ENCODE results near the gene OR4D11. TPM values are rescaled to one million over a fixed set of nuclear protein-coding genes. Genes with fewer than 3 reads are reported as not detected.

The OR4D11 gene
- total and polyA plus RNA-seq, 9 of the 15 experiments (the other 6 are each of a cell fraction or from before 2014, with no cell fraction given), result not detected

DNA sequence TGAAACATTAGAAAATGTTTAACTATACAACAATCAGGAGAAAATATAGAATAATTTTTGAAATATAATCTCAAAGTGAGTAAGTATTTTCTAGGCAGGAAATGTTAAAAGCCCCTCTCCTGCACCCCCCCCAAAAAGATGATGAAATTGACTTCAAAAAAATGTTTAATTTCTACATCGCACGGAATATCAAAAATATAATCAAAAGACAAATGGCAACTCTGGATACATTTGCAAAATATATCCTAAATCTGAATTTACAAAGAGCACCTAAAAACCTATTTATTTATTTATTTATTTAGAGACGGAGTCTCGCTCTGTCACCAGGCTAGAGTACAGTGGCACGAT is 44.9 kb downstream of the OR4D11 start (continued):
- TF ChIP-seq ZNF175 (CRISPR knock-in tag; IDR thresholded peaks at IDR 0.05; ENCODE audit: low read depth), result no peak
- TF ChIP-seq SREBF2 (CRISPR knock-in tag; IDR thresholded peaks at IDR 0.05), result no peak
- no peak for TF ChIP-seq XRCC5 (IDR thresholded peaks at IDR 0.05; ENCODE audit: low read depth, low read length)
- TF ChIP-seq ZNF76 (CRISPR knock-in tag; IDR thresholded peaks at IDR 0.05; ENCODE audit: borderline replicate concordance), result 0 out of 2 replicates have a peak, but pooled peaks have one; percentile 69
- TF ChIP-seq ZC3H11A (IDR thresholded peaks at IDR 0.05; ENCODE audit: low read depth, low read length), result no peak
- TF ChIP-seq RFX5 (IDR thresholded peaks at IDR 0.05; ENCODE audit: low read depth, low read length), result no peak
- TF ChIP-seq TCF7 (IDR thresholded peaks at IDR 0.05; ENCODE audit: borderline replicate concordance), result no peak
- TF ChIP-seq, protein P1, sequence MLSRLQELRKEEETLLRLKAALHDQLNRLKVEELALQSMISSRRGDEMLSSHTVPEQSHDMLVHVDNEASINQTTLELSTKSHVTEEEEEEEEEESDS (CRISPR knock-in tag; IDR thresholded peaks at IDR 0.05), result no peak
- 0 out of 2 replicates have a peak, but pooled peaks have one; percentile 11 for TF ChIP-seq ZNF583 (CRISPR knock-in tag; IDR thresholded peaks at IDR 0.05)
- no peak for TF ChIP-seq JUND (IDR thresholded peaks at IDR 0.05; ENCODE audit: borderline replicate concordance, low read depth, low read length)
- TF ChIP-seq JUND (tag; IDR thresholded peaks at IDR 0.05; ENCODE audit: borderline replicate concordance, low read depth, low read length), result no peak
- TF ChIP-seq, protein P2, sequence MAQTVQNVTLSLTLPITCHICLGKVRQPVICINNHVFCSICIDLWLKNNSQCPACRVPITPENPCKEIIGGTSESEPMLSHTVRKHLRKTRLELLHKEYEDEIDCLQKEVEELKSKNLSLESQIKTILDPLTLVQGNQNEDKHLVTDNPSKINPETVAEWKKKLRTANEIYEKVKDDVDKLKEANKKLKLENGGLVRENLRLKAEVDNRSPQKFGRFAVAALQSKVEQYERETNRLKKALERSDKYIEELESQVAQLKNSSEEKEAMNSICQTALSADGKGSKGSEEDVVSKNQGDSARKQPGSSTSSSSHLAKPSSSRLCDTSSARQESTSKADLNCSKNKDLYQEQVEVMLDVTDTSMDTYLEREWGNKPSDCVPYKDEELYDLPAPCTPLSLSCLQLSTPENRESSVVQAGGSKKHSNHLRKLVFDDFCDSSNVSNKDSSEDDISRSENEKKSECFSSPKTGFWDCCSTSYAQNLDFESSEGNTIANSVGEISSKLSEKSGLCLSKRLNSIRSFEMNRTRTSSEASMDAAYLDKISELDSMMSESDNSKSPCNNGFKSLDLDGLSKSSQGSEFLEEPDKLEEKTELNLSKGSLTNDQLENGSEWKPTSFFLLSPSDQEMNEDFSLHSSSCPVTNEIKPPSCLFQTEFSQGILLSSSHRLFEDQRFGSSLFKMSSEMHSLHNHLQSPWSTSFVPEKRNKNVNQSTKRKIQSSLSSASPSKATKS (CRISPR knock-in tag; IDR thresholded peaks at IDR 0.05), result no peak
- TF ChIP-seq ZNF263 (CRISPR knock-in tag; IDR thresholded peaks at IDR 0.05; ENCODE audit: borderline replicate concordance), result no peak
- TF ChIP-seq, protein P3, sequence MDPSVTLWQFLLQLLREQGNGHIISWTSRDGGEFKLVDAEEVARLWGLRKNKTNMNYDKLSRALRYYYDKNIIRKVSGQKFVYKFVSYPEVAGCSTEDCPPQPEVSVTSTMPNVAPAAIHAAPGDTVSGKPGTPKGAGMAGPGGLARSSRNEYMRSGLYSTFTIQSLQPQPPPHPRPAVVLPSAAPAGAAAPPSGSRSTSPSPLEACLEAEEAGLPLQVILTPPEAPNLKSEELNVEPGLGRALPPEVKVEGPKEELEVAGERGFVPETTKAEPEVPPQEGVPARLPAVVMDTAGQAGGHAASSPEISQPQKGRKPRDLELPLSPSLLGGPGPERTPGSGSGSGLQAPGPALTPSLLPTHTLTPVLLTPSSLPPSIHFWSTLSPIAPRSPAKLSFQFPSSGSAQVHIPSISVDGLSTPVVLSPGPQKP (CRISPR knock-in tag; IDR thresholded peaks at IDR 0.05), result no peak
- TF ChIP-seq, protein P4, sequence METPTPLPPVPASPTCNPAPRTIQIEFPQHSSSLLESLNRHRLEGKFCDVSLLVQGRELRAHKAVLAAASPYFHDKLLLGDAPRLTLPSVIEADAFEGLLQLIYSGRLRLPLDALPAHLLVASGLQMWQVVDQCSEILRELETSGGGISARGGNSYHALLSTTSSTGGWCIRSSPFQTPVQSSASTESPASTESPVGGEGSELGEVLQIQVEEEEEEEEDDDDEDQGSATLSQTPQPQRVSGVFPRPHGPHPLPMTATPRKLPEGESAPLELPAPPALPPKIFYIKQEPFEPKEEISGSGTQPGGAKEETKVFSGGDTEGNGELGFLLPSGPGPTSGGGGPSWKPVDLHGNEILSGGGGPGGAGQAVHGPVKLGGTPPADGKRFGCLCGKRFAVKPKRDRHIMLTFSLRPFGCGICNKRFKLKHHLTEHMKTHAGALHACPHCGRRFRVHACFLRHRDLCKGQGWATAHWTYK (CRISPR knock-in tag; IDR thresholded peaks at IDR 0.05), result 0 out of 2 replicates have a peak, but pooled peaks have one; percentile 2
- TF ChIP-seq PTTG1 (tag; IDR thresholded peaks at IDR 0.05; ENCODE audit: low read depth), result peak; percentile 45; the same call in 1 of the 2 replicates
- no peak; the same call in 1 of the 2 replicates for TF ChIP-seq SMAD4 (CRISPR knock-in tag; conservative IDR thresholded peaks at IDR 0.05)
- no peak for TF ChIP-seq GTF2A2 (tag; IDR thresholded peaks at IDR 0.05)
- no peak for TF ChIP-seq KAT8 (IDR thresholded peaks at IDR 0.05; ENCODE audit: low read depth)
- no peak for TF ChIP-seq CTBP1 (IDR thresholded peaks at IDR 0.05; ENCODE audit: borderline replicate concordance)

Measured in K562 (cell line).